Progenitor cell of endocrine pancreas (in vitro differentiated cells): ENCODE results near the gene PPP1CC. TPM values are rescaled to one million over a fixed set of nuclear protein-coding genes. Genes with fewer than 3 reads are reported as not detected.

Source experiments
- DNase-seq: peaks from one replicate; pipeline ENCODE4 v3.0.0; 2021; ENCODE audit warnings: low spot score; ENCODE audit not compliant: unreplicated experiment
- H3K27ac Mint-ChIP-seq: 2 replicates; pipeline ENCODE4 v1.8.0; 2021; ENCODE audit warnings: mild to moderate bottlenecking, moderate library complexity, mixed read lengths
- H3K27me3 Mint-ChIP-seq: 2 replicates; pipeline ENCODE4 v1.8.0; 2021; ENCODE audit warnings: mixed read lengths
- H3K36me3 Mint-ChIP-seq: 2 replicates; pipeline ENCODE4 v1.8.0; 2022; ENCODE audit warnings: mixed read lengths; ENCODE audit not compliant: insufficient read depth
- H3K4me1 Mint-ChIP-seq: 2 replicates; pipeline ENCODE4 v1.8.0; 2021; ENCODE audit warnings: low read depth, mixed read lengths
- H3K4me3 Mint-ChIP-seq: 2 replicates; pipeline ENCODE4 v1.8.0; 2021; ENCODE audit warnings: low read depth, mild to moderate bottlenecking, moderate library complexity, mixed read lengths
- H3K9me3 Mint-ChIP-seq: 2 replicates; pipeline ENCODE4 v1.8.0; 2021; ENCODE audit warnings: low read depth, mixed read lengths
- total RNA-seq: library from RNA; stranded (reverse); gene quantifications from 2 replicates; pipeline ENCODE4 v1.2.1, GENCODE V29; 2021
- TF ChIP-seq, protein P1 (sequence below): fragments of 200-600 bp; sonication (generic); IDR thresholded peaks from one replicate; pipeline ENCODE4 v1.5.0; 2021; ENCODE audit warnings: antibody characterized with exemption, mild to moderate bottlenecking; ENCODE audit not compliant: unreplicated experiment

Gene PPP1CC
- total RNA-seq, 1 donor from 2014 or later = 164 TPM

DNA sequence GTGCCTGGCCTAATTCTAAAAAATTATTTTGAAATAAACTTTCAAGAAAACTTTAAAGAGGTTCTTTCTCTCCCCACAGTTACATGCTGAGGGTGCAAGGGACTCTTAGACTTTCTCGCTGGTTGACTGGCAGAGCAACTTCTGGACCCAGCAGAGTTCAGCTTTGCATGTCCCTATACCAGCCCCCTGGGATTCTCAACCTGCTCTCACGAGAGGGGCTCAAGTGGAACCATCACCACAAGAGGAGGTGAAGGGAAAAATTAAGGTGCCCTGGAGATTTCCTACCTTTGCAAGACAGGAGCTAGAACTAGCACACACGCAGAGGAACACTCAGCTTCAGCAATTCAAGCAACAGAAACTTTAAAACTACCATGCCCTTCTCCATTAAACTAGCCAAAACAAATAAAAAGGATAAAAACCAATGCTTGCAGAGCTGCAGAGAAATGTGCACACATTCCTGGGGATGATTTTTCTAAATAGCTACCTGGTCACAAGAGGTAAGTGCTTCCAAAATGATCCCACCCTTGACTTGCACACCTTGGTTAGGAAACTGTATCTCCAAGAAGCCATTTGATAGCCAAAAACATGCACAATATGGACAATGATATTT lies 56.3 kb downstream of the PPP1CC start:
- no peaks in the 10 kb centered on the region for H3K9me3 Mint-ChIP-seq
- H3K4me1 Mint-ChIP-seq = peaks cover 7% of the 10 kb centered on the region
- H3K36me3 Mint-ChIP-seq = no peaks in the 10 kb centered on the region
- DNase-seq = no peak
- no peak overlapping the region for H3K27ac Mint-ChIP-seq
- no peak overlapping the region for H3K4me3 Mint-ChIP-seq
- TF ChIP-seq, protein P1, sequence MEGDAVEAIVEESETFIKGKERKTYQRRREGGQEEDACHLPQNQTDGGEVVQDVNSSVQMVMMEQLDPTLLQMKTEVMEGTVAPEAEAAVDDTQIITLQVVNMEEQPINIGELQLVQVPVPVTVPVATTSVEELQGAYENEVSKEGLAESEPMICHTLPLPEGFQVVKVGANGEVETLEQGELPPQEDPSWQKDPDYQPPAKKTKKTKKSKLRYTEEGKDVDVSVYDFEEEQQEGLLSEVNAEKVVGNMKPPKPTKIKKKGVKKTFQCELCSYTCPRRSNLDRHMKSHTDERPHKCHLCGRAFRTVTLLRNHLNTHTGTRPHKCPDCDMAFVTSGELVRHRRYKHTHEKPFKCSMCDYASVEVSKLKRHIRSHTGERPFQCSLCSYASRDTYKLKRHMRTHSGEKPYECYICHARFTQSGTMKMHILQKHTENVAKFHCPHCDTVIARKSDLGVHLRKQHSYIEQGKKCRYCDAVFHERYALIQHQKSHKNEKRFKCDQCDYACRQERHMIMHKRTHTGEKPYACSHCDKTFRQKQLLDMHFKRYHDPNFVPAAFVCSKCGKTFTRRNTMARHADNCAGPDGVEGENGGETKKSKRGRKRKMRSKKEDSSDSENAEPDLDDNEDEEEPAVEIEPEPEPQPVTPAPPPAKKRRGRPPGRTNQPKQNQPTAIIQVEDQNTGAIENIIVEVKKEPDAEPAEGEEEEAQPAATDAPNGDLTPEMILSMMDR = no peak
- peaks cover 23% of the 10 kb centered on the region for H3K27me3 Mint-ChIP-seq

- TF ChIP-seq, protein P1 = no peak
- Mint-ChIP-seq H3K4me1 (peaks cover under 1% of the 10 kb centered on the region), H3K27me3 (peaks cover 23% of the 10 kb centered on the region), H3K4me3 (no peak overlapping the region), H3K9me3 (no peaks in the 10 kb centered on the region), H3K36me3 (no peaks in the 10 kb centered on the region), H3K27ac (no peak overlapping the region)
- no peak for DNase-seq
Measured at GRCh38 chr12:110684312-110684836, 58.3 kb downstream of the PPP1CC start.

GRCh38 chr12:110683888-110684287 lies 58.8 kb downstream of the PPP1CC start:
- Mint-ChIP-seq H3K4me3 (no peak overlapping the region), H3K9me3 (no peaks in the 10 kb centered on the region), H3K4me1 (no peaks in the 10 kb centered on the region), H3K36me3 (no peaks in the 10 kb centered on the region), H3K27me3 (peaks cover 23% of the 10 kb centered on the region), H3K27ac (no peak overlapping the region)
- no peak for DNase-seq
- TF ChIP-seq, protein P1 = no peak

DNA sequence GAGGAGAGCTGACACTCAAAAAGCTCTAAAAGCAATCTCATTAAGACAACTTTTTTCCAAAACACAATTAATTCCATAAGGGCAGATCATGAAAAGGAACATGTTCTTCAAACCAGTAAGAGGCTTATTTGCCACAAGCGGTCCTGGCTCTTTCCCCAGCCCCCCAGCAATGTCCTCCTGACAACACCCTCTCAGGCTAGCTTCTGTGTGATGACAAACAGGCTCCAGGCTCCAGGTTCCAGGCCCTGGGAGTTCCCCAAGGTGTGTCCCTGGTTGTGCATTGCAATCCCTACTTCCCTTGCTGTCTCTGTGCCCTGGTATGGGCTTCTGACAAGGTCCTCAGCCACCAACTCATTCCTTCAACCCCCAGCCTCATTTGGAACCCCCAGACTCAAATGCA lies 62.7 kb downstream of the PPP1CC start:
- Mint-ChIP-seq H3K36me3 (no peaks in the 10 kb centered on the region), H3K4me3 (no peak overlapping the region), H3K27ac (no peak overlapping the region), H3K4me1 (no peaks in the 10 kb centered on the region), H3K9me3 (no peaks in the 10 kb centered on the region), H3K27me3 (no peaks in the 10 kb centered on the region)
- no peak for DNase-seq
- TF ChIP-seq, protein P1 = no peak

DNA sequence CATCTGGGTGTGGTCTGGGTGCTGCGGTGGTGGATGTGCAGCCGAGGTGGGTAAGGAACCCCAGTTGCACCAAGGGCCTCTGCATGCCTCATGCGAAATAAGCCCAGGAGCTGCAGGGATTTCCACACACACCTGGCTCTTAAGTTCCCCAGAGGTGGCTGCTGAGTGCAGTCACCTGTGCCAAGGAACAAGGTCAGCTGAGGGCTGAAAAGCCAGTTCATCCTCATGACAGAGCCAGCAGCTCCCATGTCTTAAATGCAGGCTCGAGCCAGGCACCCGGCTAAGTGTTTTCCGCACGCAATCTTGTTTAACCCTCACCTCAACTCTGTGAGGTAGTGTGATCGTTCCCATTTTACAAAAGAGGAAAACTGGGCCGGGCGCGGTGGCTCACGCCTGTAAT lies 63.5 kb downstream of the PPP1CC start:
- Mint-ChIP-seq H3K4me3 (no peak overlapping the region), H3K36me3 (peaks cover 1% of the 10 kb centered on the region), H3K27me3 (no peaks in the 10 kb centered on the region), H3K4me1 (no peaks in the 10 kb centered on the region), H3K27ac (no peak overlapping the region), H3K9me3 (peaks cover 3% of the 10 kb centered on the region)
- DNase-seq = no peak
- TF ChIP-seq, protein P1 = no peak
